H1 (cell line): Measurements from ENCODE around the gene REG4. TPM values are rescaled to one million over a fixed set of nuclear protein-coding genes. Genes with fewer than 3 reads are reported as not detected.

Experiments used
- CBX8 ChIP-seq: fragments of 300-800, 300-1000 bp; sonication (generic); IDR thresholded peaks from 2 replicates; pipeline ENCODE4 v1.7.1; 2016; ENCODE audit warnings: low read depth, low read length, borderline replicate concordance
- MAFK ChIP-seq: IDR thresholded peaks from 2 replicates; pipeline ENCODE4 v1.6.1; 2012; ENCODE audit warnings: low read depth, mild to moderate bottlenecking, improper control_type of control experiment, low read length
- RXRA ChIP-seq: IDR thresholded peaks from 2 replicates; pipeline ENCODE4 v1.6.1; 2011; ENCODE audit warnings: low read depth, mild to moderate bottlenecking, low read length, moderate library complexity; ENCODE audit not compliant: insufficient read depth
- YY1 ChIP-seq: IDR thresholded peaks from 2 replicates; pipeline ENCODE4 v1.6.1; 2011; ENCODE audit warnings: low read depth, mild to moderate bottlenecking, low read length
- polyA plus RNA-seq, 7 experiments: library from polyadenylated mRNA; depleted of rRNA in 3 of 7; stranded (reverse) in 5 of 7; unstranded in 2 of 7; fragments of >200 nt in 5 of 7; fragments of 200-250 nt in 2 of 7; gene quantifications; 1 replicate in 5 of 7; 2 replicates in 1 of 7; 4 replicates in 1 of 7; pipeline versions ENCODE4 v1.2.1 to v1.2.3, GENCODE V29; 2011 to 2013; ENCODE audit warnings: missing spikeins in 2 of 7, mixed read lengths in 2 of 7
- total RNA-seq: library from RNA; stranded (reverse); fragmentation: NEBNext Ultra II Directional; extraction: Animal tissue kit (Norgen Biotek cat#: 25700); gene quantifications from 2 replicates; pipeline ENCODE4 v1.2.1, GENCODE V29; 2021

REG4 gene
- total and polyA plus RNA-seq, 2 of the 8 experiments (the other 6 are each of a cell fraction or from before 2014, with no cell fraction given): not detected

DNA sequence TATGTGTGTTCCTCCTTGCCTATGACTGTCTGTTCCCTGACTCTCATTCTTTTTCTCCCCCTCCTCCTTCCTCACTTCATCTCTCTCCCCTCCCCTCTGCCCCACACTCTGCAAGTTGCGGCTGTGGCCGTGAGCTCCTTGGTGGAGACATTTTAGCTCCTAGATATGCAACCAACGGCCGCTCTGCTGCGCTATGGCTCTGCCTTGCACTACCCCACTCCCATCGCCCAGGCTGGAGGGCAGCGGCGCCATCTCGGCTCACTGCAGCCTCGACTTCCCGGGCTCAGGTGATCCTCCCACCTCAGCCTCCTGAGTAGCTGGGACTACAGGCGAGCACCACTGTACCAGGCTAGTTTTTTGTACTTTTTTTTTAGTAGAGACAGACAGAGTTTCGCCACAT lies 5.5 kb downstream of the REG4 start (continued):
- no peak for TF ChIP-seq RXRA
- no peak for TF ChIP-seq CBX8
- no peak for TF ChIP-seq MAFK
- TF ChIP-seq YY1: no peak
